Stimulated activated CD4-positive, alpha-beta T cell treated with anti-CD3 and anti-CD28 coated beads, Interleukin-15, amount 100 ng/mL, for 1 hour (primary cell): ENCODE measurements around the gene ADCY5.

Source experiments
- DNase-seq, 2 donors: peaks; one replicate each; pipeline ENCODE4 v3.0.0-alpha.2; 2020; ENCODE audit warnings: low read depth in 1 of 2, low spot score in 1 of 2

Gene ADCY5

GRCh38 chr3:123329636-123330340 lies 119.1 kb downstream of the ADCY5 start:
- no peak for DNase-seq

DNA sequence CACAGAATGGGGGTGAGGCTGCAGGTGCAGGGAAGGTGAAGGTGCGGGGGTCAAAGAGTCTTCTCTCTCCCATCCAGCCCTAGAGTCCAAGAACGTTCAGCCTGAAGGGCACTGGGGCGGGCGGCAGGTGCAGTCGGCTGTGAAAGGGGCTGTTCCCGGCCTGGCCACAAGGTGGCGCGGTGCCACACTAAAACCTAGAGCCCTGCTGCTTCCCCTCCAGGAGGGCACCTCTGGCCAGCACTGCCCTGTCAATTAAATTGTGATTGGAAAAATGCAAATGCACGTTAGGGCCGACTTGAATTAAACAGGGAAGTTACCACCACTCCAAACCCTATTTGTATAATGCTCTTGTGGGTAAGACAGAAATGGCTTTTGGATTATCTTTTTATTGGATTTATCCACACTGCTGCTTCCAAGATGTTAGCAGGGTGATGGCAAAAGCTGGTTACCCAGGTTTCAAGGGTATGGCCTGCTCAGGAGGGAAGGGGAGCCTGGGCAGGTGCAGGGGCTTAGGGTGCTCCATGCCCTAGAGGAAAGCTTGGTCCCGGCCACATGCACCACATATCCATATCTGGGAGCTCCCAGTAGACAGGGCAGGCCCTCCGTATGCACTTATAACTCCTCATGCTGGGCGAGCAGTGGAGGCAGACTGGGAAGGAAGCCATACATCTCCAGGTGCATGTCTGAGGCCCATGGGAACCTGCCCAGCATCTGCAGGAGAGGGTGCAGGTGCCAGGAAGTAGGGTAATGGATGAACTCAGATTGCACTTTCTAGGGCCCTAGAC lies 119.8 kb downstream of the ADCY5 start:
- DNase-seq = peak; percentile 36 to 68

DNA sequence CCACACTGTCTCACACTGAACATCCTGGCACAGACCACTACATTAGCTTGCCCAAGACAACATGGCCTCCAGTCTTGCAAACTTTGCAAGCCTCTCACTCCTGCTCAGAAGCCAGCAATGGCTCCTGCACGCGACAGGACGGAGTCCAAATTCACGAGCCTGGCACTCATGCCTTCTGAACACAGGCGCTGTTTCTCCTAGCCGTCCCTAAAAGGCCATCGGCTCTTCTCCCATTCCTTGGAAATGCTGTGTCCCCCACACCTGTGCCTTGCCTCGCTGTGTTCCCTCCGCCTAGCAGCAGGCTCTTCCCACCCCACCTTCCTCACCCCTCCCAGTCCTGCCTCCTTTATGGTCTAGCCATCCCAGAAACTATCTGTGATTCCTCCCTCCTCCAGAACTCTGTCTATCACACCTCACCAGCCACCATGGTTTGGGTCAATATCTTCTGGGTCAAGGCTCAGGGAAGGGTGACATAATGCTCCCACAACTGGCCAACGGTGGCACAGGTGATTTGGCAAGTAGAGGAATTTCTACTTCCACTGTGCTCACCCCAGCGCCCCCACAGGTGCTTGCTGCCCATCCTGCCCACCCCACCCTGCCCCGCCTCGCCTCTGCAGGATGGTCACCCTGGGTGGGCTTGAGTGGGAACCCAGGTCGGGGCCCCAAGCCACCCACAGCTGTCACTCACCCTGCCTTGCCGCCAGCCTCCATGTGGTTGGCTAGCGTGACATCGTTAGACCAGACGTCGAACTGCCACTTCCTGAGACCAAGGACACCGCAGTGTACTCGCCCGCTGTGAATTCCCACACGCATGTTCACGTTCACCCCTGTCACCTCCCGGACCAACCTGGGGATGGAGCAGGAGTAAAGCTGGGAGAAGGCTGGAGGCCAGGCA lies 120.7 kb downstream of the ADCY5 start:
- no peak for DNase-seq

- DNase-seq = no peak
Observed at GRCh38 chr3:123327480-123327879, 121.4 kb downstream of the ADCY5 start.

- no peak for DNase-seq
Observed at GRCh38 chr3:123326531-123326930, 122.4 kb downstream of the ADCY5 start.

DNA sequence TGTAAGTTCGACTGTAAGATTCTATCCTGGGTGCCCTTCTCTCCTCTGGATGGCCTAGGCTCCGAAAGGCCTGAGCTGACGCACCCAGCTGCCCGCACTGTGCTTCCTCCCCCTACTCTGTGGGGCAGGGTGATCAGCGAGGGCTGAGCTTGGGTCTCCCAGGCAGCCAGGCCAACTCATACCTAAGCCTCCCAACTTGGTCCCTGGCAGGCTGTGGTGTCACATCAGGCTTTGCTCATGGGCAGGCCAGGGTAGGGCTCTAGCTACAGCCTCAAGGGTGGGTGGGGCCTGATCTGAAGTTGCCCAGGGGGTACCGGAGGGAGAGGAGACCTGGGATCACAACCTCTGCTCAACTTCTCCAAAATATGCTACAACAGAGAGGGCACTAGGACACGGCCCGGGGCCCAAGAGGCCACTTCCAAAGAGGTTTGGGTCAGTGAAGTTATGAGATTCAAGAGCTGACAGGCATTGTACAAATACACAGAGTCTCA lies 123.1 kb downstream of the ADCY5 start:
- DNase-seq = no peak

DNA sequence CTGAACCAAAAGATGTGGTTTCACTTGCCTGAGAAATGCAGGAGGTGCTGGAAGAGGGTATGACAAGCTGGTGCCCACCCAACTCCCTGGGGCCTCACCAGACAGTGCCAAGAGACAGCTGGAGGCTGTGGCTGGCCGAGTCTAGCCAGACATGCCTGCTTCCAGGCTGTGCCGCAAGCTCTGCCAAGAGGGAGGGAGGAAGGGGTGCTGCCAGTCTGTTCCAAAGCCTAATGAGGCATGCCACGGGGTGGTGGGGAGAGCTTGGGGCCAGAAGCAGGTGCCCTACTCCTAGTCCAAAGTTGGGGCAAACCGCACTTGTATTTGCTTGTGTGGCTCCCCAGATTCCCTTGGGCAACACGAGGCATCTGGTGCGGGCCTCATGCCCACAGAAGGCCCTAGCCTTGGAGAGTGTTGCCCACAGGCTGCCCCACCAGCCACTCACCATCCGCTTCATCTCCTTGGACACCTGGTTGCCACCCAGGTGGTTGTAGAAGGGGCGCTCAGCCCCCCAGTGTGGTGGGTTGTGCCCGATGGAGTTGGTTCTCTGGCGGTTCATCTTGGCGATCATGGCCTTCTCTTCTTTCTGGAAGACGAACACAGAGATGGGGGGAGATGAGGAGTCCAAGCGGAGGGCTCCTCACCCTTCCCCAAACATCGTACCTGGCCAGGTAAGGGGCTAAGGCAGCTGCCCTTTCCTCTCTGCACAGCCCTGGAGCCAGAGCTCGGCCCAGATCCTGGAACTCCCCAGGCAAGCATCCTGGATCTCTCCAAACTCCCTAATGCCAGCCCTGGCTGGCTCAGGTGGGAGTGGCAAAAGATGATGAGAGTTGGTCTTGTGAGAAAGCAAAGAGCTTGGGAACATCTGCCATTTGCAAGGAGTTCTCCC lies 123.8 kb downstream of the ADCY5 start:
- DNase-seq = no peak

DNA sequence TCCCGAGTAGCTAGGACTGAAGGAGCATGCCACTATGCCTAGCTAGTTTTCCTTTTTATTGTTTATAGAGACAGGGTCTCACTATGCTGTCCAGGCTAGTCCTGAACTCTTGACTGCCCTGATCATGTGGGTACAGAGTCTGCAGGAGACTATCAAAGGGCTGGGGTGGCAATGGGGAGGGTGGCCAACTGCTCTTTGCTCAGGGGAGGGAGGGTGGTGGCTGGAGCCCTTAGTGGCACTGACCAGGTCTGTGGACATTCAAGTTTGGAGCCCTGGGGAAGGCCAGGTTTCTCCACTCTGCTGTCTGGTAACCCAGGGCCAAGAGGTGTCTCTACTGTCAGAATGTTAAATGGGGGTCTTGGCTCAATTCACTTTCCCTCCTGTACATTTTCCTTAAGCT lies 125.1 kb downstream of the ADCY5 start:
- no peak for DNase-seq

GRCh38 chr3:123322866-123323265 lies 126.0 kb downstream of the ADCY5 start:
- no peak for DNase-seq

DNA sequence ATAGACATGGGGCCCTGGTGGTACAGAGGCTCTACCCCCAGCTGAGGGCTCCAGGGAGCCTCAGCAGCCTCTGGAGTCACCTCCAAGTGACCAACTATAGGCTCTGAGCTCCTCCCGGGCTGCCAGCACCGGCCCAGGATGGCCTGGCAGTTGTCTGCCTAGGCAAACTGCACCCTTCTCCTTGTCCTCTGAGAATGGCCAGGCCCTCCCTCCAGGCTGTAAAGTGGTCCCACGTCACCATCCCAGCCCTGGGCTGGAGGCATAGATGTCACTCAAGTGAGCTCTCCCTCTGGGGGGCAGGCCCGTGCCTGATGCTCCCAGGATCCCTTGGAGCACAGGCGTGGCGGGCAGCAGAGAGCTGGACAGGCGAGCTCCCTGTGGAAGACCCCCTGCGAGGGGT lies 127.1 kb downstream of the ADCY5 start:
- no peak for DNase-seq

GRCh38 chr3:123320221-123320620 lies 128.7 kb downstream of the ADCY5 start:
- DNase-seq = no peak

GRCh38 chr3:123319760-123320159 lies 129.1 kb downstream of the ADCY5 start:
- no peak for DNase-seq

DNA sequence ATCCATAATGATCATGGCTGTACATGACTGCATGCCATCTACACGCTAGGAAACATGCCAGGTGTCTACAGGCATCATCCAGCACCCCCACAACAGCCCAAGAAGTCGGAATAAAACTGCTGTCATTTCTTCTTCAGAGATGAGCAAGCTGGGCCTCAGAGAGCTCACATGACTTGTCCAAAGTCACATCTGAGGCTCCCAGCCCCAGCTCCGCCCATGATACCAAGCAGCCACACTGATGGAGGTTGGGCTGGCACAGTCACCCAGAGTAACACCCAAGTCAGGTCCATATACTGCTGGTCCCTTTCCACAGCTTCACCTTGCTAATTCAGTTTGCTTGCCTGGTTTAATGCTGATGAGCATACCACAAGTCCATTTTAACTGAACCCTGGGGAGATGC lies 130.5 kb downstream of the ADCY5 start:
- no peak for DNase-seq

GRCh38 chr3:123317716-123318115 lies 131.2 kb downstream of the ADCY5 start:
- DNase-seq = no peak

GRCh38 chr3:123315271-123315595 lies 133.7 kb downstream of the ADCY5 start:
- no peak for DNase-seq

DNA sequence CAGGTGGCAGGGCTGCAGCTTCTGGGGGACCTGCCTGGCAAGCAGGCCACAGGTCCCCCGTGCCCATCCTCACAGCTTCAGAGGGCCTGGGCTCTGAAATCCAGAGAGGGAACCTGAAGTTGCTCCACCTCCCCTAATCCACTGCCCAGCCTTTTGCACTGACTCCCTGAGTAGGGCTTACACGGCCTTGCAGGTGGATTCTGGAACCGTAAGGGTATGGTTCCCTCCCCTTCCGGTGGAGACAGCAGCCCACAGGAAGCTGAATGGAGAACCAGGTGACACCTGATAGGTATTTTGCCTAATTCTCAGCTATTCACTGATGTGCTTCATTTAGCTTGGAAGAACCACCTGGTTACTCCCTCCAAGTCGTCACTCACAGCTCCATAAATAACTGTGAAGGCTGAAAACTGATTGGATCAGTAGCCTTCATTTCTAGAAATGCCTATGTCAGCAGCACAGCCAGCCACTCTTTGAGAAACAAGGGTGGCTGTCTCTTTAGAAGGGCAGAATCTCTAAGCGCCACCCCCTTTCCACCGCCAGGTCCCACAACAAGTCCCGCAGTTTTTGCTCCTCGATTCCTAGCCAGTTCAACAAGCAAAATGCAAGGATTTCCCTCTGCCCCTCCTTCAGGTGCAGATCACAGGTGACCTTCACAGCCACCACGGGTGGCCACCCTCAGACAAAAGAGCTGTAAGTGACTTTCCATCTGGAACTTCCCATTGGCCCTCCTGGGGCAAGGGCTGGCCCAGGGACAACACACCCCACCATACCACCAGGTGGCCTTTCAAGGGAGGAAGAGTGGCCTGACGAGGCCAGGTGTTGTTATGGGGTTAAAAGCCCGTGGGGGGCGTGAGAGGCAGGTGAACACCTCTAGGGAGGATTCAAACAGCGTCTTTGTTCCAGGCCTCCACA lies 134.3 kb downstream of the ADCY5 start:
- no peak for DNase-seq

GRCh38 chr3:123313889-123314288 lies 135.0 kb downstream of the ADCY5 start:
- no peak for DNase-seq

DNA sequence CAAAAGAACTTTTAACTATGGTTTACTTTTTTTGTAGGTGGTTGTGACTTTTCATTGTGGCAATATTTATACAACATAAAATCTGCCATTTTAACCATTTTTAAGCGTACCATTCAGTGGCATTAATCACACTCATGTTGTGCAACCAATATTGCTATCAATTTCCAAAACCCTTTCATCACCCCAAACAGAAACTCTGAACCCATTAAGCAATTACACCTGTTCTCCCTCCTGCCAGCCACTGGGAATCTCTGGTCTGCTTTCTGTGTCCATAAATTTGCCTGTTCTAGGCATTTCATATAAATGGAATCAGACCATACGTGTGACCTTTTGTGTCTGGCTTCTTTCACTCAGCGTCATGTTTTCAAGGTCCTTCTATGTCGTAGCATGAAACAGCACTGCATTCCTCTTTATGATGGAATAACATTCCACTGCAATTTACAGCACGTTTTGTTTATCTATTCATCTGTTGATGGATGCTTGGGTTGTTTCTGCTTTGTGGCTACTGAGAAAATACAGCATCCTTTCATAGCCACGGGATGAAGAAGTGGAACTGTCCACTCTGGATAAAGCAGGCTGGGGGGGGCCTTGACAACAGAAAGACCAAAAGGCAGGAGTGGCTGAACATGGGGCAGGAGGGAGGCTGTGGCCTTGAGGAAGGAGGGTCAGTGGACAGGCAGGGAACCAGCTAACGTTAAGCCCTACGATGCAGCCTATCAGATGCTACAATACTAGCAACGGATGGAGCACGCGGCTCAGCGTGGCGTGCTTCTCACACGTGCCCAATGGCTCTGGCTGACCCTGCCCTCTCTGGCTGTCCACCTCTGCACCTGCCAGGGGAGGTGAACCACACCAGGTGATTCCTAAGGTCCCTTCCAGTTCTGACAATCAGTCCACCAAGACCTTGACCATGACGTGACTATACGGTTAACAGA lies 136.3 kb downstream of the ADCY5 start:
- DNase-seq = no peak

- no peak for DNase-seq
Observed at GRCh38 chr3:123311201-123311600, 137.7 kb downstream of the ADCY5 start.
